H1 (cell line): ENCODE data around the gene TPMT. TPM values are rescaled to one million over a fixed set of nuclear protein-coding genes. Genes with fewer than 3 reads are reported as not detected.

Experiments
- CTCF ChIA-PET: fragments of 300-600 bp; sonication (Branson Sonifier 250); formaldehyde crosslinking; loops from one replicate; lab custom pipeline; 2021; ENCODE audit not compliant: partially characterized antibody; lab: Charles Lee
- POLR2A ChIA-PET: fragments of 300-600 bp; sonication (Branson Sonifier 250); formaldehyde crosslinking; loops from one replicate; lab custom pipeline; 2021; ENCODE audit warnings: inconsistent platforms; ENCODE audit not compliant: partially characterized antibody; lab: Charles Lee
- DNase-seq, 2 experiments: peaks; one replicate each; pipeline versions ENCODE4 v3.0.0 to v3.0.0-alpha.2; 2010 to 2022; ENCODE audit warnings: low spot score in 2 of 2, low read depth in 1 of 2, mixed read lengths in 1 of 2
- FAIRE-seq: peaks from 2 replicates; lab custom pipeline; 2011; peaks lifted over from hg19 to GRCh38; lab: Jason Lieb, UNC
- H2AFZ ChIP-seq: 2 replicates; pipeline ENCODE4 v1.8.1; 2012; ENCODE audit warnings: low read length, inconsistent platforms
- H2AK5ac ChIP-seq: 2 replicates; pipeline ENCODE4 v1.6.1; 2013; ENCODE audit warnings: low read depth, low read length
- H2BK120ac ChIP-seq: replicated peaks from 2 replicates; pipeline ENCODE3; 2013; ENCODE audit warnings: low read depth, low read length, inconsistent platforms
- H2BK12ac ChIP-seq: 2 replicates; pipeline ENCODE4 v1.6.1; 2013; ENCODE audit warnings: low read depth, low read length
- H2BK15ac ChIP-seq: 2 replicates; pipeline ENCODE4 v1.6.1; 2013; ENCODE audit warnings: low read length
- H2BK20ac ChIP-seq: 2 replicates; pipeline ENCODE4 v1.6.1; 2013; ENCODE audit warnings: low read length
- H2BK5ac ChIP-seq: 2 replicates; pipeline ENCODE4 v1.6.1; 2013; ENCODE audit warnings: low read depth, low read length
- H3K14ac ChIP-seq: 2 replicates; pipeline ENCODE4 v1.6.1; 2013; ENCODE audit warnings: inconsistent platforms; ENCODE audit not compliant: insufficient read length
- H3K18ac ChIP-seq: 2 replicates; pipeline ENCODE4 v1.6.1; 2013; ENCODE audit warnings: low read length; ENCODE audit errors: extremely low read depth
- H3K23ac ChIP-seq: 2 replicates; pipeline ENCODE4 v1.6.1; 2013; ENCODE audit warnings: inconsistent platforms; ENCODE audit not compliant: insufficient read length
- H3K23me2 ChIP-seq: 2 replicates; pipeline ENCODE4 v1.6.1; 2013; ENCODE audit warnings: low read depth, low read length
- H3K27ac ChIP-seq: 2 replicates; pipeline ENCODE4 v1.6.1; 2011; ENCODE audit warnings: low read depth, low read length, inconsistent platforms
- H3K27me3 ChIP-seq, 4 experiments: replicated peaks in 1 of 4; 1 replicate in 1 of 4; 2 replicates in 3 of 4; pipeline versions ENCODE4 v1.6.1 to v1.8.1; 2011 to 2013; ENCODE audit warnings: low read length in 3 of 4, mild to moderate bottlenecking in 3 of 4, inconsistent platforms in 2 of 4, mixed read lengths in 2 of 4, moderate library complexity in 1 of 4; ENCODE audit not compliant: control insufficient read depth in 3 of 4, insufficient read depth in 3 of 4; ENCODE audit errors: extremely low read depth in 1 of 4
- H3K36me3 ChIP-seq, 4 experiments: 2 replicates each; pipeline versions ENCODE4 v1.6.1 to v1.8.1; 2011 to 2013; ENCODE audit warnings: mild to moderate bottlenecking in 4 of 4, low read length in 3 of 4, moderate library complexity in 2 of 4, control low read depth in 1 of 4, inconsistent platforms in 1 of 4; ENCODE audit not compliant: insufficient read depth in 4 of 4, control insufficient read depth in 2 of 4
- H3K4ac ChIP-seq: replicated peaks from 2 replicates; pipeline ENCODE3; 2013; ENCODE audit warnings: low read length, low read depth, mixed read lengths, inconsistent platforms; ENCODE audit not compliant: insufficient read length
- H3K4me1 ChIP-seq, 4 experiments: replicated peaks in 1 of 4; 1 replicate in 1 of 4; 2 replicates in 3 of 4; pipeline versions ENCODE4 v1.6.1 to v1.8.1; 2011 to 2013; ENCODE audit warnings: low read length in 3 of 4, inconsistent platforms in 2 of 4, mixed read lengths in 1 of 4; ENCODE audit not compliant: insufficient read depth in 4 of 4, control insufficient read depth in 3 of 4
- H3K4me2 ChIP-seq, 2 experiments: 2 replicates each; pipeline versions ENCODE4 v1.6.1 to v1.8.1; 2011 to 2013; ENCODE audit warnings: low read depth in 2 of 2, low read length in 2 of 2, control low read depth in 1 of 2, inconsistent platforms in 1 of 2, mild to moderate bottlenecking in 1 of 2; ENCODE audit not compliant: insufficient read depth in 1 of 2
- H3K4me3 ChIP-seq, 4 experiments: fragments of 200-600, 300-600 bp in 1 of 4; sonication (generic), shearing (Covaris generic), sonication (Bioruptor Twin) in 1 of 4; 2 replicates each; pipeline versions ENCODE4 v1.5.1 to v1.8.1; 2011 to 2016; ENCODE audit warnings: low read length in 4 of 4, low read depth in 3 of 4, control low read depth in 2 of 4, inconsistent platforms in 2 of 4, mild to moderate bottlenecking in 2 of 4, mixed read lengths in 1 of 4, moderate library complexity in 1 of 4; ENCODE audit not compliant: insufficient read depth in 2 of 4; ENCODE audit errors: extremely low read depth in 1 of 4
- H3K56ac ChIP-seq: replicated peaks from 2 replicates; pipeline ENCODE3; 2013; ENCODE audit warnings: low read depth, mild to moderate bottlenecking, mixed read lengths, low read length, inconsistent platforms; ENCODE audit not compliant: insufficient read length
- H3K79me1 ChIP-seq: 2 replicates; pipeline ENCODE4 v1.6.1; 2013; ENCODE audit warnings: low read depth, low read length, control low read depth
- H3K79me2 ChIP-seq, 2 experiments: 2 replicates each; pipeline versions ENCODE4 v1.6.1 to v1.8.1; 2012 to 2013; ENCODE audit warnings: low read length in 2 of 2, mild to moderate bottlenecking in 2 of 2, inconsistent platforms in 1 of 2; ENCODE audit not compliant: insufficient read depth in 2 of 2, control insufficient read depth in 1 of 2
- H3K9ac ChIP-seq, 4 experiments: replicated peaks in 1 of 4; 1 replicate in 1 of 4; 2 replicates in 3 of 4; pipeline versions ENCODE4 v1.6.1 to v1.8.1; 2011 to 2013; ENCODE audit warnings: low read depth in 3 of 4, low read length in 3 of 4, control low read depth in 2 of 4, mild to moderate bottlenecking in 2 of 4, moderate library complexity in 2 of 4, inconsistent platforms in 1 of 4; ENCODE audit errors: extremely low read depth in 1 of 4
- H3K9me3 ChIP-seq, 2 experiments: 2 replicates each; pipeline versions ENCODE4 v1.6.1 to v1.8.1; 2012 to 2013; ENCODE audit warnings: mild to moderate bottlenecking in 2 of 2, moderate library complexity in 2 of 2, control low read depth in 1 of 2, inconsistent platforms in 1 of 2, low read depth in 1 of 2, low read length in 1 of 2, mixed read lengths in 1 of 2; ENCODE audit not compliant: insufficient read depth in 2 of 2
- H4K20me1 ChIP-seq, 2 experiments: replicated peaks in 1 of 2; 2 replicates each; pipeline versions ENCODE3 to v1.8.1; 2011 to 2013; ENCODE audit warnings: inconsistent platforms in 2 of 2, low read length in 2 of 2, mild to moderate bottlenecking in 1 of 2; ENCODE audit not compliant: insufficient read depth in 2 of 2, control insufficient read depth in 1 of 2
- H4K5ac ChIP-seq: 2 replicates; pipeline ENCODE4 v1.6.1; 2013; ENCODE audit warnings: low read length, low read depth, mixed read lengths, inconsistent platforms; ENCODE audit not compliant: insufficient read length
- H4K8ac ChIP-seq: 2 replicates; pipeline ENCODE4 v1.8.0; 2013; ENCODE audit warnings: mild to moderate bottlenecking, moderate library complexity, low read length, inconsistent platforms; ENCODE audit not compliant: insufficient read depth; ENCODE audit errors: extremely low read depth
- H4K91ac ChIP-seq: replicated peaks from 2 replicates; pipeline ENCODE3; 2013; ENCODE audit warnings: low read length, mixed read lengths, inconsistent platforms; ENCODE audit not compliant: insufficient read length
- CHD2 ChIP-seq: IDR thresholded peaks from 2 replicates; pipeline ENCODE4 v1.6.1; 2012; ENCODE audit warnings: low read length, improper control_type of control experiment
- CREB1 ChIP-seq: IDR thresholded peaks from 2 replicates; pipeline ENCODE4 v1.6.1; 2012; ENCODE audit warnings: inconsistent platforms
- JUND ChIP-seq: IDR thresholded peaks from 2 replicates; pipeline ENCODE4 v1.6.1; 2011; ENCODE audit warnings: mild to moderate bottlenecking, improper control_type of control experiment, low read length
- WGBS, 2 experiments: shearing (Covaris generic) in 1 of 2; methylation state at CpG; one replicate each; pipeline versions ENCODE4 v1.1.6 to v1.1.7; 2013 to 2015; ENCODE audit warnings: low lambda C conversion rate in 2 of 2, mixed read lengths in 2 of 2, inconsistent platforms in 1 of 2, low coverage in 1 of 2, missing lambda C conversion rate in 1 of 2; ENCODE audit not compliant: insufficient replicate concordance in 2 of 2, insufficient coverage in 1 of 2, insufficient read length in 1 of 2; ENCODE audit errors: extremely low coverage in 1 of 2, missing lambda C conversion rate in 1 of 2; 5-methylcytosine and 5-hydroxymethylcytosine counted together
- polyA plus RNA-seq, 7 experiments: library from polyadenylated mRNA; depleted of rRNA in 3 of 7; stranded (reverse) in 5 of 7; unstranded in 2 of 7; fragments of >200 nt in 5 of 7; fragments of 200-250 nt in 2 of 7; gene quantifications; 1 replicate in 5 of 7; 2 replicates in 1 of 7; 4 replicates in 1 of 7; pipeline versions ENCODE4 v1.2.1 to v1.2.3, GENCODE V29; 2011 to 2013; ENCODE audit warnings: missing spikeins in 2 of 7, mixed read lengths in 2 of 7
- total RNA-seq: library from RNA; stranded (reverse); fragmentation: NEBNext Ultra II Directional; extraction: Animal tissue kit (Norgen Biotek cat#: 25700); gene quantifications from 2 replicates; pipeline ENCODE4 v1.2.1, GENCODE V29; 2021

The TPMT gene
- total and polyA plus RNA-seq, 2 of the 8 experiments (the other 6 are each of a cell fraction or from before 2014, with no cell fraction given), result 12.3 to 17.2 TPM

GRCh38 chr6:18115356-18115755 lies 39.5 kb downstream of the TPMT start:
- Histone ChIP-seq H3K18ac (no peak overlapping the region), H3K79me2 (no peaks in the 10 kb centered on the region), H2AK5ac (no peak overlapping the region), H2BK12ac (no peak overlapping the region), H2BK20ac (no peak overlapping the region), H2BK5ac (no peak overlapping the region), H3K23ac (no peak overlapping the region), H3K4me1 (peaks cover 0 to 2% (median 0%) of the 10 kb centered on the region in 4 experiments; a peak in 1 of 7 replicates), H3K4me3 (no peak overlapping the region), H4K8ac (no peak overlapping the region), H3K27me3 (no peaks in the 10 kb centered on the region), H3K9ac (no peak overlapping the region), H3K36me3 (no peaks in the 10 kb centered on the region), H3K4me2 (no peak overlapping the region), H2BK15ac (no peak overlapping the region), H3K9me3 (no peaks in the 10 kb centered on the region), H3K56ac (no peak overlapping the region), H4K5ac (no peak overlapping the region), H3K27ac (no peak overlapping the region), H2AFZ (no peak overlapping the region), H4K91ac (no peak overlapping the region), H3K4ac (no peak overlapping the region), H2BK120ac (no peak overlapping the region), H4K20me1 (no peaks in the 10 kb centered on the region), H3K14ac (no peak overlapping the region), H3K23me2 (no peaks in the 10 kb centered on the region; the same call in 1 of the 2 replicates), H3K79me1 (no peaks in the 10 kb centered on the region)
- CTCF ChIA-PET, result interaction anchor here (1.2 kb wide), 1 partner anchor 299 kb away, joined by 4 read pairs; no protein-coding TSS in a partner anchor
- no peak for DNase-seq
- TF ChIP-seq CREB1 (no peak), CHD2 (no peak), JUND (no peak)
- no peak for FAIRE-seq
- WGBS, 2 experiments, result 95% methylated on average over 2 of the region's 2 CpGs; no CpG with 5 or more reads in 1 of the 2 experiments
- POLR2A ChIA-PET, result no interaction called here
